GM18517 (cell line): Measurements from ENCODE around the gene ATXN7L3B.
A peak's percentile ranks its signal among the peaks of the same experiment; 100 is the strongest.
"Not testable (repeated sequence)": the region's sequence is repeated elsewhere in the genome, so short reads cannot be mapped to it uniquely, and the experiment has no call there.

Source experiments
- ATAC-seq: cut with Tn5 transposase; IDR thresholded peaks from one replicate; pipeline ENCODE4 v1.9.1; 2021; ENCODE audit warnings: mild to moderate bottlenecking, moderate library complexity; ENCODE audit not compliant: unreplicated experiment

ATXN7L3B gene

GRCh38 chr12:74537707-74538385, at the start of gene ATXN7L3B:
Gene ATXN7L3B (plus strand): TSS chr12:74537835. CDS start chr12:74538113, 278 bp downstream.
- peak; percentile 92 for ATAC-seq

GRCh38 chr12:74488134-74488533, 49.5 kb upstream of the ATXN7L3B start:
- ATAC-seq = peak; percentile 38

GRCh38 chr12:74489543-74489942, 48.1 kb upstream of the ATXN7L3B start:
- ATAC-seq = no peak

GRCh38 chr12:74490390-74491064, 47.1 kb upstream of the ATXN7L3B start:
- ATAC-seq = peak; percentile 85

- no peak for ATAC-seq
These were observed 46.3 kb upstream of the ATXN7L3B start for GRCh38 chr12:74491374-74491773.

GRCh38 chr12:74499192-74499591, 38.4 kb upstream of the ATXN7L3B start:
- ATAC-seq = no peak

- not testable (repeated sequence) for ATAC-seq
These were observed 28.6 kb upstream of the ATXN7L3B start for GRCh38 chr12:74508873-74509657.

GRCh38 chr12:74509886-74510285, 27.7 kb upstream of the ATXN7L3B start:
- no peak for ATAC-seq

GRCh38 chr12:74514098-74514872, 23.4 kb upstream of the ATXN7L3B start:
- ATAC-seq = no peak

GRCh38 chr12:74515849-74516248, 21.8 kb upstream of the ATXN7L3B start:
- ATAC-seq = no peak

GRCh38 chr12:74526535-74526934, 11.1 kb upstream of the ATXN7L3B start:
- no peak for ATAC-seq

GRCh38 chr12:74527491-74527890, 10.1 kb upstream of the ATXN7L3B start:
- no peak for ATAC-seq

GRCh38 chr12:74530676-74531075, 7.0 kb upstream of the ATXN7L3B start:
- no peak for ATAC-seq

- ATAC-seq = no peak
These were observed 2.1 kb upstream of the ATXN7L3B start for GRCh38 chr12:74535536-74535935.

- ATAC-seq = peak; percentile 72
These were observed 419 bp upstream of the ATXN7L3B start for GRCh38 chr12:74537126-74537706.

- no peak for ATAC-seq
These were observed 1.0 kb downstream of the ATXN7L3B start for GRCh38 chr12:74538491-74539258.

- no peak for ATAC-seq
These were observed 1.6 kb downstream of the ATXN7L3B start for GRCh38 chr12:74539261-74539660.

GRCh38 chr12:74539765-74540526, 2.3 kb downstream of the ATXN7L3B start:
- ATAC-seq = no peak

- ATAC-seq = no peak
These were observed 3.4 kb downstream of the ATXN7L3B start for GRCh38 chr12:74541074-74541473.
